DMS79 (cell line): Measurements from ENCODE around the gene GARIN1A.

Experiments
- DNase-seq: peaks from one replicate; lab custom pipeline; 2025; lab: John Stamatoyannopoulos, UW

Gene GARIN1A

GRCh38 chr7:128718967-128719642 is 47.0 kb downstream of the GARIN1A start:
- DNase-seq = no peak

- no peak for DNase-seq
Measured at GRCh38 chr7:128721376-128721775, 49.3 kb downstream of the GARIN1A start.
